ENCODE data around the gene FMNL2. TPM values are rescaled to one million over a fixed set of nuclear protein-coding genes. Genes with fewer than 3 reads are reported as not detected.

FMNL2 gene
- total and polyA plus RNA-seq, 2 of the 4 experiments (the other 2 are of a cell fraction): 10.9 to 11.4 TPM

DNA sequence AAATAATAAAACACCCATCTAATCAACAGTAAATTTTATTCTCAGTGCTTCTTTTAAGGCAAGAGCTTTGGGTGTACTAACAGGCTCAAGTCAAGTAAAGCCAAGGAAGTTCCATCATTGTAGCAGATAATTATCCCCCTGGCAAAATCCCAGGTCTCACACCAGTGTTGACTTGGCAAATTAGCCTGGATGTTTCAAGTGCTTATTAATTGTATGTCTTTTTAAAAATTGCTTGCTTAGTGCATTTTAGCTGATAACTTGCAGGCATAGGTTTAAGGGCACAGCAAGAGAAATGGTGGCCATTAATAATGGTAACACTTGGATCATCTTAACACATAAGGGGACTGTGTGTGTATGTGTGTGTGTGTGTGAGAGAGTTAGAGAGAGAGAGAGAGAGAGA lies 42.0 kb upstream of the FMNL2 start:
- H3K9me1 ChIP-seq (ENCODE audit: insufficient read depth, low read length): no peaks in the 10 kb centered on the region; the same call in 1 of the 2 replicates
- no peak overlapping the region for H3K4ac ChIP-seq (ENCODE audit: low read depth, low read length)
- no peak overlapping the region for H3K18ac ChIP-seq (ENCODE audit: low read depth, low read length)
- H3K4me2 ChIP-seq (ENCODE audit: low read depth, low read length): no peak overlapping the region
- no TSS peak for BruUV-seq (replicated peaks)
- no peak for TF ChIP-seq MAFK (IDR thresholded peaks at IDR 0.05; ENCODE audit: low read depth, low read length)
- no peak for TF ChIP-seq CEBPB (IDR thresholded peaks at IDR 0.05; ENCODE audit: low read depth, low read length)
- TF ChIP-seq, protein P1, sequence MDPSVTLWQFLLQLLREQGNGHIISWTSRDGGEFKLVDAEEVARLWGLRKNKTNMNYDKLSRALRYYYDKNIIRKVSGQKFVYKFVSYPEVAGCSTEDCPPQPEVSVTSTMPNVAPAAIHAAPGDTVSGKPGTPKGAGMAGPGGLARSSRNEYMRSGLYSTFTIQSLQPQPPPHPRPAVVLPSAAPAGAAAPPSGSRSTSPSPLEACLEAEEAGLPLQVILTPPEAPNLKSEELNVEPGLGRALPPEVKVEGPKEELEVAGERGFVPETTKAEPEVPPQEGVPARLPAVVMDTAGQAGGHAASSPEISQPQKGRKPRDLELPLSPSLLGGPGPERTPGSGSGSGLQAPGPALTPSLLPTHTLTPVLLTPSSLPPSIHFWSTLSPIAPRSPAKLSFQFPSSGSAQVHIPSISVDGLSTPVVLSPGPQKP (IDR thresholded peaks at IDR 0.05; ENCODE audit: borderline replicate concordance, low read depth, low read length): no peak
- TF ChIP-seq, protein P2, sequence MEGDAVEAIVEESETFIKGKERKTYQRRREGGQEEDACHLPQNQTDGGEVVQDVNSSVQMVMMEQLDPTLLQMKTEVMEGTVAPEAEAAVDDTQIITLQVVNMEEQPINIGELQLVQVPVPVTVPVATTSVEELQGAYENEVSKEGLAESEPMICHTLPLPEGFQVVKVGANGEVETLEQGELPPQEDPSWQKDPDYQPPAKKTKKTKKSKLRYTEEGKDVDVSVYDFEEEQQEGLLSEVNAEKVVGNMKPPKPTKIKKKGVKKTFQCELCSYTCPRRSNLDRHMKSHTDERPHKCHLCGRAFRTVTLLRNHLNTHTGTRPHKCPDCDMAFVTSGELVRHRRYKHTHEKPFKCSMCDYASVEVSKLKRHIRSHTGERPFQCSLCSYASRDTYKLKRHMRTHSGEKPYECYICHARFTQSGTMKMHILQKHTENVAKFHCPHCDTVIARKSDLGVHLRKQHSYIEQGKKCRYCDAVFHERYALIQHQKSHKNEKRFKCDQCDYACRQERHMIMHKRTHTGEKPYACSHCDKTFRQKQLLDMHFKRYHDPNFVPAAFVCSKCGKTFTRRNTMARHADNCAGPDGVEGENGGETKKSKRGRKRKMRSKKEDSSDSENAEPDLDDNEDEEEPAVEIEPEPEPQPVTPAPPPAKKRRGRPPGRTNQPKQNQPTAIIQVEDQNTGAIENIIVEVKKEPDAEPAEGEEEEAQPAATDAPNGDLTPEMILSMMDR (conservative IDR thresholded peaks at IDR 0.05; ENCODE audit: low read depth, low read length): no peak
- no peak for TF ChIP-seq MXI1 (IDR thresholded peaks at IDR 0.05; ENCODE audit: borderline replicate concordance, low read depth, low read length)
- H2AK5ac ChIP-seq (ENCODE audit: low read depth, low read length): no peak overlapping the region
- no peak overlapping the region for H3K56ac ChIP-seq (ENCODE audit: extremely low read depth, insufficient read depth, low read length)
- H3K4me3 ChIP-seq (ENCODE audit: insufficient read depth, low read depth, low read length): no peak overlapping the region
- H3K23ac ChIP-seq (ENCODE audit: low read depth, low read length): no peak overlapping the region
- CTCF ChIA-PET: no interaction called here
- H3K79me1 ChIP-seq (ENCODE audit: low read depth in 1 of 2, low read length in 2 of 2): no peaks in the 10 kb centered on the region
- intact Hi-C loops (cut with micrococcal nuclease): no loop called here
- no peak overlapping the region for H4K5ac ChIP-seq (ENCODE audit: low read depth, low read length)
- ATAC-seq (ENCODE audit: low read depth): no peak
- no peak for DNase-seq
- no peak overlapping the region for H2AK9ac ChIP-seq (replicated peaks; ENCODE audit: low read depth, low read length, poor library complexity)
- no peak overlapping the region for H2BK20ac ChIP-seq (ENCODE audit: low read depth, low read length)
- H3K9ac ChIP-seq (ENCODE audit: low read depth, low read length): no peak overlapping the region
- dilution Hi-C loops (cut with HindIII; ENCODE audit: low sequenced_read_pairs, unreplicated experiment): no loop called here
- no peak overlapping the region for H4K91ac ChIP-seq (ENCODE audit: insufficient read depth, low read depth, low read length)
- H4K20me1 ChIP-seq (ENCODE audit: insufficient read depth, low read length): no peaks in the 10 kb centered on the region
- POLR2A ChIA-PET (ENCODE audit: unreplicated experiment): no interaction called here
- H3K27ac ChIP-seq (ENCODE audit: insufficient read depth, low read length): no peak overlapping the region
- in situ Hi-C loops (cut with MboI; ENCODE audit: low sequenced_read_pairs): no loop called here
- peaks cover 3% of the 10 kb centered on the region; the same call in 1 of the 2 replicates for H3K27me3 ChIP-seq (ENCODE audit: control insufficient read depth, insufficient read depth, low read length)
- no peaks in the 10 kb centered on the region for H3K4me1 ChIP-seq (ENCODE audit: control insufficient read depth, insufficient read depth, low read length)
- H2BK5ac ChIP-seq (ENCODE audit: low read depth, low read length, poor library complexity, severe bottlenecking): no peak overlapping the region
- H2BK120ac ChIP-seq (ENCODE audit: low read depth, low read length): no peak overlapping the region
- H3K14ac ChIP-seq (replicated peaks; ENCODE audit: low read depth, low read length): no peak overlapping the region
- H3K9me3 ChIP-seq (ENCODE audit: control insufficient read depth, insufficient read depth, low read length): no peaks in the 10 kb centered on the region
- H3K36me3 ChIP-seq (ENCODE audit: control insufficient read depth, insufficient read depth, low read length): no peaks in the 10 kb centered on the region
- no peak overlapping the region for H4K8ac ChIP-seq (ENCODE audit: low read depth in 2 of 2, low read length in 2 of 2)
- H2AFZ ChIP-seq (replicated peaks; ENCODE audit: low read length, poor library complexity): no peak overlapping the region
- H2BK15ac ChIP-seq (ENCODE audit: low read depth, low read length): no peak overlapping the region

Measured in IMR-90 (cell line).